Stimulated activated CD8-positive, alpha-beta memory T cell treated with anti-CD3 and anti-CD28 coated beads, Interleukin-15, amount 100 ng/mL, for 48 hours (primary cell): ENCODE measurements around the gene SCN1B.
"Not testable (repeated sequence)": the region's sequence is repeated elsewhere in the genome, so short reads cannot be mapped to it uniquely, and the experiment has no call there.

ENCODE experiments used
- DNase-seq, 2 donors: peaks; one replicate each; pipeline ENCODE4 v3.0.0-alpha.2; 2020; ENCODE audit warnings: low read depth in 2 of 2

SCN1B gene

GRCh38 chr19:35017507-35017906, 12.8 kb upstream of the SCN1B start:
- no peak for DNase-seq

GRCh38 chr19:35018379-35018778, 11.9 kb upstream of the SCN1B start:
- DNase-seq, result no peak

GRCh38 chr19:35019144-35019543, 11.1 kb upstream of the SCN1B start:
- no peak for DNase-seq

GRCh38 chr19:35021016-35021415, 9.3 kb upstream of the SCN1B start:
- DNase-seq, result no peak

- no peak for DNase-seq
Observed at GRCh38 chr19:35021596-35021995, 8.7 kb upstream of the SCN1B start.

GRCh38 chr19:35022460-35022859, 7.8 kb upstream of the SCN1B start:
- no peak for DNase-seq

GRCh38 chr19:35023428-35023827, 6.8 kb upstream of the SCN1B start:
- DNase-seq, result no peak

GRCh38 chr19:35024095-35024494, 6.2 kb upstream of the SCN1B start:
- no peak for DNase-seq

GRCh38 chr19:35025969-35026368, 4.3 kb upstream of the SCN1B start:
- no peak for DNase-seq

- DNase-seq, result no peak
Observed at GRCh38 chr19:35026418-35026817, 3.9 kb upstream of the SCN1B start.

GRCh38 chr19:35027009-35027408, 3.3 kb upstream of the SCN1B start:
- no peak for DNase-seq

GRCh38 chr19:35027851-35028599, 2.2 kb upstream of the SCN1B start:
- no peak for DNase-seq

- DNase-seq, result not testable (repeated sequence)
Observed at GRCh38 chr19:35028600-35028885, 1.7 kb upstream of the SCN1B start.

- not testable (repeated sequence) for DNase-seq
Observed at GRCh38 chr19:35029275-35029736, 964 bp upstream of the SCN1B start.

- no peak for DNase-seq
Observed at GRCh38 chr19:35029737-35030256, 473 bp upstream of the SCN1B start.

GRCh38 chr19:35031072-35031881, 1.0 kb downstream of the SCN1B start:
- DNase-seq, result no peak

GRCh38 chr19:35032356-35032865, 2.1 kb downstream of the SCN1B start:
- no peak for DNase-seq

- no peak for DNase-seq
Observed at GRCh38 chr19:35033067-35034004, 3.1 kb downstream of the SCN1B start.

GRCh38 chr19:35034005-35034502, 3.8 kb downstream of the SCN1B start:
- no peak for DNase-seq

- no peak for DNase-seq
Observed at GRCh38 chr19:35034588-35035382, 4.5 kb downstream of the SCN1B start.
